HepG2 (cell line): ENCODE results near the gene ZNF554. TPM values are rescaled to one million over a fixed set of nuclear protein-coding genes. Genes with fewer than 3 reads are reported as not detected.

Source experiments
- FIP1L1 ChIP-seq: fragments of 200-400 bp; formaldehyde crosslinking; IDR thresholded peaks from 2 replicates; pipeline ENCODE4 v1.6.1; 2018; ENCODE audit warnings: low read depth, mild to moderate bottlenecking, low read length, moderate library complexity, borderline replicate concordance; ENCODE audit not compliant: insufficient read depth
- GMEB1 ChIP-seq: sonication (generic); formaldehyde crosslinking; IDR thresholded peaks from 2 replicates; pipeline ENCODE4 v1.5.1; 2020; ENCODE audit warnings: missing genetic modification reagents, mild to moderate bottlenecking, borderline replicate concordance
- GPN1 ChIP-seq: sonication (generic); formaldehyde crosslinking; IDR thresholded peaks from 2 replicates; pipeline ENCODE4 v1.5.1; 2020; ENCODE audit warnings: missing genetic modification reagents, borderline replicate concordance
- HOXA5 ChIP-seq: sonication (generic); formaldehyde crosslinking; IDR thresholded peaks from 2 replicates; pipeline ENCODE4 v1.4.0; 2020; ENCODE audit warnings: missing genetic modification reagents
- KDM5A ChIP-seq: fragments of 200-600 bp; sonication (generic); IDR thresholded peaks from 2 replicates; pipeline ENCODE4 v1.7.0; 2018; ENCODE audit warnings: antibody characterized with exemption, mild to moderate bottlenecking, low read length, borderline replicate concordance
- MXD4 ChIP-seq: IDR thresholded peaks from 2 replicates; pipeline ENCODE4 v1.6.1; 2016; ENCODE audit warnings: mild to moderate bottlenecking, missing biosample characterization, missing genetic modification reagents
- MXI1 ChIP-seq: IDR thresholded peaks from 3 replicates; pipeline ENCODE4 v1.6.1; 2012; ENCODE audit warnings: low read depth, low read length, inconsistent platforms, borderline replicate concordance
- NCOA1 ChIP-seq: sonication (generic); formaldehyde crosslinking; IDR thresholded peaks from 2 replicates; pipeline ENCODE4 v1.9.0; 2021; ENCODE audit warnings: missing genetic modification reagents
- REPIN1 ChIP-seq: sonication (generic); formaldehyde crosslinking; IDR thresholded peaks from 2 replicates; pipeline ENCODE4 v1.8.0; 2022; ENCODE audit warnings: missing genetic modification reagents, low read depth, mild to moderate bottlenecking, borderline replicate concordance
- SOX6 ChIP-seq, 2 experiments: fragments of 450-650 bp in 1 of 2; sonication (generic) in 1 of 2; formaldehyde crosslinking in 1 of 2; IDR thresholded peaks; 2 replicates each; pipeline versions ENCODE4 v1.4.0 to v1.6.1; 2017 to 2020; ENCODE audit warnings: antibody characterized with exemption in 1 of 2, mild to moderate bottlenecking in 1 of 2, missing genetic modification reagents in 1 of 2
- SPEN ChIP-seq: sonication (generic); formaldehyde crosslinking; IDR thresholded peaks from 2 replicates; pipeline ENCODE4 v1.5.1; 2020; ENCODE audit warnings: low read depth, mild to moderate bottlenecking, missing genetic modification reagents
- TBL1XR1 ChIP-seq: fragments of 150-350 bp; IDR thresholded peaks from 2 replicates; pipeline ENCODE4 v1.6.1; 2014; ENCODE audit warnings: borderline replicate concordance, low read length; ENCODE audit not compliant: partially characterized antibody
- THAP11 ChIP-seq: IDR thresholded peaks from 2 replicates; pipeline ENCODE4 v1.6.1; 2016; ENCODE audit warnings: missing biosample characterization, missing genetic modification reagents
- XBP1 ChIP-seq: sonication (generic); formaldehyde crosslinking; IDR thresholded peaks from 2 replicates; pipeline ENCODE4 v1.5.0; 2020; ENCODE audit warnings: missing genetic modification reagents
- ZBTB46 ChIP-seq: sonication (generic); formaldehyde crosslinking; IDR thresholded peaks from 2 replicates; pipeline ENCODE4 v1.4.0; 2020; ENCODE audit warnings: mild to moderate bottlenecking, missing genetic modification reagents, borderline replicate concordance
- ZKSCAN5 ChIP-seq: sonication (generic); formaldehyde crosslinking; IDR thresholded peaks from 2 replicates; pipeline ENCODE4 v1.5.1; 2020; ENCODE audit warnings: mild to moderate bottlenecking, missing genetic modification reagents
- ZNF138 ChIP-seq: sonication (generic); formaldehyde crosslinking; IDR thresholded peaks from 2 replicates; pipeline ENCODE4 v1.5.0; 2020; ENCODE audit warnings: mild to moderate bottlenecking, low read depth, missing genetic modification reagents
- ZNF180 ChIP-seq: sonication (generic); formaldehyde crosslinking; IDR thresholded peaks from 2 replicates; pipeline ENCODE4 v1.4.0; 2020; ENCODE audit warnings: low read depth, missing genetic modification reagents, borderline replicate concordance
- ZNF224 ChIP-seq: sonication (generic); formaldehyde crosslinking; IDR thresholded peaks from 2 replicates; pipeline ENCODE4 v1.5.0; 2020; ENCODE audit warnings: mild to moderate bottlenecking, missing genetic modification reagents
- polyA plus RNA-seq, 8 experiments: library from polyadenylated mRNA; depleted of rRNA in 3 of 8; stranded (reverse) in 7 of 8; unstranded in 1 of 8; fragments of >200 nt; fragmentation: Illumina TruSeq in 4 of 8; extraction: Trizol in 4 of 8; gene quantifications; 2 replicates each; pipeline versions ENCODE4 v1.2.1 to v1.2.3, GENCODE V29; 2011 to 2016; ENCODE audit warnings: low read depth in 4 of 8, missing spikeins in 1 of 8, mixed read lengths in 1 of 8; ENCODE audit not compliant: insufficient read depth in 1 of 8
- total RNA-seq, 5 experiments: library from RNA; depleted of rRNA; stranded (reverse); fragments of >200 nt; fragmentation: Illumina TruSeq; extraction: Trizol; gene quantifications; 2 replicates each; pipeline ENCODE4 v1.2.3, GENCODE V29; 2016; ENCODE audit warnings: low read depth in 1 of 5
- TF ChIP-seq, protein P1 (sequence below): sonication (generic); formaldehyde crosslinking; IDR thresholded peaks from 2 replicates; pipeline ENCODE4 v1.8.1; 2023; ENCODE audit warnings: mild to moderate bottlenecking, inconsistent platforms, moderate library complexity, missing genetic modification reagents, borderline replicate concordance
- TF ChIP-seq, protein P2 (sequence below): sonication (generic); formaldehyde crosslinking; IDR thresholded peaks from 2 replicates; pipeline ENCODE4 v1.8.0; 2022; ENCODE audit warnings: missing genetic modification reagents, mild to moderate bottlenecking, borderline replicate concordance

Gene ZNF554
- total and polyA plus RNA-seq, 2 of the 13 experiments (the other 11 are each of a cell fraction or from before 2014, with no cell fraction given), result 2.2 to 2.7 TPM

DNA sequence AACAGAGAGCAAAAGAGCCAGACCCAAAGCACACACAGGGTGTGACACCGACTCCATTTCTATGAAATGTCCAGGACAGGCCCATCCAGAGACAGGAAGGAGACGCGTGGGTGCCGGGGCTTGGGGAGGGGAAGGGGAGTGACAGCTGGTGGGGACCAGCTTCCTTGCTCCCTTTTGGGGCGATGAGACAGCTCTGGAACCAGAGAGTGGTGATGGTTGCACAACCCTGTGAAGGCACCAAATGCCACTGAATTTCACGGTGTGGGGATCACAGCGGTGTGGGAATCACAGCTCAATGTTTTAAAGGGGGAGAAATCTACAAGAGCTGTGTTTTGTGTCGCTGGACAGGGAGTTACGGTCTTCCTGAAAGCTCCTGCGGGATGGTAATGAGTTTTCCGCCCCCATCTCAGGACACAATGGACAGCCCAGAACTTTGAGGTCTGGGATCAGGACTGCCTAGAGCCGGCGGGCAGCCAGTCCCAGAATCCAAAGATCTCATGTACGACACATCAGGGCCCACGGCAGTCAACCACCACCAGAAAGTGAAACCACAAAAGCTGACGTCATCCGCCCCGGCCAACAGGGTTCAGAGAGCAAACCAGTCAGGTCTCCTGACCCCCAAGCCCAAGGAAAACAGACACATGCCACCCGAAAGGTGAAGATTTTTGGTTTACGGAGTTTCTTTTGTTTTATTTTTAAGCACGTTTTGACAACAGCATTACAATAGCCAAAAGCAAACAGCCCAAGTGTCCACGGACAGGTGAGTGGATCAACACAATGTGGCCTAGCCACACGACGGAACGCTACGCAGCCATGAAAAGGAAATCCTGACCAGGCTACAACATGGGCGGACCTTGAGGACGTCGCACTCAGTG lies 43.9 kb upstream of the ZNF554 start (continued):
- TF ChIP-seq ZBTB46 (CRISPR knock-in tag) (no peak), ZNF138 (CRISPR knock-in tag) (no peak), REPIN1 (CRISPR knock-in tag) (no peak), MXD4 (peak; percentile 53; the same call in 1 of the 2 replicates), THAP11 (peak; percentile 56), KDM5A (0 out of 2 replicates have a peak, but pooled peaks have one; percentile 42), XBP1 (peak; percentile 77; the same call in 1 of the 2 replicates), SOX6 (IDR thresholded peaks at IDR 0.05) (no peak), SOX6 (CRISPR knock-in tag; IDR thresholded peaks at IDR 0.05) (peak; percentile 49), TBL1XR1 (peak; percentile 51), MXI1 (peak; percentile 56; the same call in 1 of the 3 replicates), NCOA1 (CRISPR knock-in tag) (0 out of 2 replicates have a peak, but pooled peaks have one; percentile 36), HOXA5 (0 out of 2 replicates have a peak, but pooled peaks have one; percentile 31), ZNF180 (CRISPR knock-in tag) (no peak), FIP1L1 (no peak), ZNF224 (CRISPR knock-in tag) (no peak), SPEN (CRISPR knock-in tag) (peak; percentile 67), GMEB1 (peak; percentile 24; the same call in 1 of the 2 replicates), GPN1 (CRISPR knock-in tag) (no peak), ZKSCAN5 (CRISPR knock-in tag) (no peak)
- TF ChIP-seq, protein P1, sequence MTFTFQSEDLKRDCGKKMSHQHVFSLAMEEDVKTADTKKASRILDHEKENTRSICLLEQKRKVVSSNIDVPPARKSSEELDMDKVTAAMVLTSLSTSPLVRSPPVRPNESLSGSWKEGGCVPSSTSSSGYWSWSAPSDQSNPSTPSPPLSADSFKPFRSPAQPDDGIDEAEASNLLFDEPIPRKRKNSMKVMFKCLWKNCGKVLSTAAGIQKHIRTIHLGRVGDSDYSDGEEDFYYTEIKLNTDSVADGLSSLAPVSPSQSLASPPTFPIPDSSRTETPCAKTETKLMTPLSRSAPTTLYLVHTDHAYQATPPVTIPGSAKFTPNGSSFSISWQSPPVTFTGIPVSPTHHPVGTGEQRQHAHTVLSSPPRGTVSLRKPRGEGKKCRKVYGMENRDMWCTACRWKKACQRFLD (CRISPR knock-in tag), result no peak
- TF ChIP-seq, protein P2, sequence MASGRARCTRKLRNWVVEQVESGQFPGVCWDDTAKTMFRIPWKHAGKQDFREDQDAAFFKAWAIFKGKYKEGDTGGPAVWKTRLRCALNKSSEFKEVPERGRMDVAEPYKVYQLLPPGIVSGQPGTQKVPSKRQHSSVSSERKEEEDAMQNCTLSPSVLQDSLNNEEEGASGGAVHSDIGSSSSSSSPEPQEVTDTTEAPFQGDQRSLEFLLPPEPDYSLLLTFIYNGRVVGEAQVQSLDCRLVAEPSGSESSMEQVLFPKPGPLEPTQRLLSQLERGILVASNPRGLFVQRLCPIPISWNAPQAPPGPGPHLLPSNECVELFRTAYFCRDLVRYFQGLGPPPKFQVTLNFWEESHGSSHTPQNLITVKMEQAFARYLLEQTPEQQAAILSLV, result peak; percentile 40; the same call in 1 of the 2 replicates
